ENCODE results near the gene NFE2L1. TPM values are rescaled to one million over a fixed set of nuclear protein-coding genes. Genes with fewer than 3 reads are reported as not detected.
A peak's percentile ranks its signal among the peaks of the same experiment; 100 is the strongest.
"Not testable (repeated sequence)": the region's sequence is repeated elsewhere in the genome, so short reads cannot be mapped to it uniquely, and the experiment has no call there.

NFE2L1 gene
- total and polyA plus RNA-seq, 2 experiments from 2014 or later = 42.4 to 86.4 TPM

DNA sequence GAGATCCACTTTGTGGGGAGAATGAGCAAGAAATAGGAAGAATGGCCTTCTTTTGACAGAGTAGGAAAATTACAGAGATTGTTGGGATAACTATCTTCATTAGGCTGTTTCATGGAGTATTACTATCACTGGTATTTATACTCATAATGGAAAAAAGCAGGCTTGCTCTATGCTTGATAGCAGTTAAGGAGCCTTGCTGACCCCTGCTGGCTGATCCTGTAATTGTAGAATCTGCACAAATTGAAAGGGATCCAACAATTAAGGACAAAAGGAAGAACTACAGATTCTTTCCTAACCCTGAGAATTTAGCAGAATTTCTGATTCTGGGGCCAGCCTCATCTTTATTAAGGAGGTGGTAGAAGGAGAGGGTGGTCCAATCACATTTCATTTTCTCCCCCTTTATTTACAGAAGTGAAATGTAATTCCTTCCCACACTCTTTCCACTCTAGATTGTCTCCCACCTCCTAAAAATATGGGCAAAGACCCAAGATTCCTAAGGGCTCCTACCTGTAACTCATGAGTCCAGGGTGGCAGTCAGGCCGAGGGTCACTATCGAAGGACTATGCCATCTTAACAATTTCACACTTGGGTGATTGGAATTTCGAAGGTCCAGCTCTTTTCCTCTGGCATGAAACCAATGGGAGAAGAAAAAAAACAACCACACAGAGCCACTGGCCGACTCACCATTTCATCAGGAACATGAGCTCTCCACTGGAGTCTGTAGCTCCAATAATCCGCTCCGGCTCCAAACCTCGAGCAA is 26.3 kb downstream of the NFE2L1 start:
- Histone ChIP-seq H3K27me3 (no peaks in the 10 kb centered on the region), H3K4me2 (no peak overlapping the region), H3K9me3 (ENCODE audit: low read depth) (no peaks in the 10 kb centered on the region), H3K9me2 (replicated peaks; ENCODE audit: insufficient read depth) (no peaks in the 10 kb centered on the region), H4K20me1 (ENCODE audit: insufficient read depth, poor library complexity, severe bottlenecking) (peaks cover 3% of the 10 kb centered on the region), H3K27ac (peak overlapping the region; percentile 15), H3K79me2 (peaks cover 18% of the 10 kb centered on the region), H3K4me1 (ENCODE audit: insufficient read depth) (no peaks in the 10 kb centered on the region), H3K36me3 (replicated peaks; ENCODE audit: insufficient read depth, low read depth) (no peaks in the 10 kb centered on the region), H3K4me3 (no peak overlapping the region), H2AFZ (no peak overlapping the region)
- DNase-seq (ENCODE audit: low spot score) = peak; percentile 86
- 90% methylated on average over 7 of the region's 7 CpGs for WGBS (ENCODE audit: low lambda C conversion rate, missing lambda C conversion rate)
- TF ChIP-seq, protein P1, sequence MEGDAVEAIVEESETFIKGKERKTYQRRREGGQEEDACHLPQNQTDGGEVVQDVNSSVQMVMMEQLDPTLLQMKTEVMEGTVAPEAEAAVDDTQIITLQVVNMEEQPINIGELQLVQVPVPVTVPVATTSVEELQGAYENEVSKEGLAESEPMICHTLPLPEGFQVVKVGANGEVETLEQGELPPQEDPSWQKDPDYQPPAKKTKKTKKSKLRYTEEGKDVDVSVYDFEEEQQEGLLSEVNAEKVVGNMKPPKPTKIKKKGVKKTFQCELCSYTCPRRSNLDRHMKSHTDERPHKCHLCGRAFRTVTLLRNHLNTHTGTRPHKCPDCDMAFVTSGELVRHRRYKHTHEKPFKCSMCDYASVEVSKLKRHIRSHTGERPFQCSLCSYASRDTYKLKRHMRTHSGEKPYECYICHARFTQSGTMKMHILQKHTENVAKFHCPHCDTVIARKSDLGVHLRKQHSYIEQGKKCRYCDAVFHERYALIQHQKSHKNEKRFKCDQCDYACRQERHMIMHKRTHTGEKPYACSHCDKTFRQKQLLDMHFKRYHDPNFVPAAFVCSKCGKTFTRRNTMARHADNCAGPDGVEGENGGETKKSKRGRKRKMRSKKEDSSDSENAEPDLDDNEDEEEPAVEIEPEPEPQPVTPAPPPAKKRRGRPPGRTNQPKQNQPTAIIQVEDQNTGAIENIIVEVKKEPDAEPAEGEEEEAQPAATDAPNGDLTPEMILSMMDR (IDR thresholded peaks at IDR 0.05; ENCODE audit: poor library complexity) = peak; percentile 78
- no peak for TF ChIP-seq EZH2phosphoT487 (IDR thresholded peaks at IDR 0.05; ENCODE audit: low read depth, severe bottlenecking, unreplicated experiment)

- peaks cover 41% of the 10 kb centered on the region for H3K79me2 ChIP-seq
- 98% methylated on average over 10 of the region's 10 CpGs for whole genome bisulfite sequencing (ENCODE audit: low lambda C conversion rate, missing lambda C conversion rate)
Observed at GRCh38 chr17:48077152-48077551, 29.0 kb downstream of the NFE2L1 start.

DNA sequence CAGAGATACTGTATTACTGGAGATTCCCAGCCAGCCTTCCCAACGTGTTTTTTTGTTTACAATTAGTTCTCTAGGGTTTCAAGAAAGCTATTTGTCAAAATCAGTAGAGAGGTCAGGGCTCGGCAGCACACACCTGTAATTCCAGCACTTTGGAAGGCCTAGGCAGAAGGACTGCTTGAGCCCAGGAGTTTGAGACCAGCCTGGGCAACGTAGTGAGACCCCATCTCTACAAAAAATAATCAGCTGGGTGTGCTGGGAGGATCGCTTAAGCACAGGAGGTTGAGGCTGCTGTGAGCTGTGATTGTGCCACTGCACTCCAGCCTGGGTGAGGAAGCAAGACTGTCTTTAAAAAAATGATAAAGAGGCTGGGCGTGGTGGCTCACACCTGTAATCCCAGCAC is 33.7 kb downstream of the NFE2L1 start:
- no peak overlapping the region for H3K4me2 ChIP-seq
- H3K4me1 ChIP-seq (ENCODE audit: insufficient read depth) = peaks cover 4% of the 10 kb centered on the region
- no peaks in the 10 kb centered on the region for H3K36me3 ChIP-seq (replicated peaks; ENCODE audit: insufficient read depth, low read depth)
- H3K4me3 ChIP-seq = no peak overlapping the region
- peaks cover 85% of the 10 kb centered on the region for H3K79me2 ChIP-seq
- H3K27me3 ChIP-seq = no peaks in the 10 kb centered on the region
- no peak overlapping the region for H3K27ac ChIP-seq
- no peak for DNase-seq (ENCODE audit: low spot score)
- no peak overlapping the region for H2AFZ ChIP-seq
- H3K9me3 ChIP-seq (ENCODE audit: low read depth) = no peaks in the 10 kb centered on the region
- WGBS (ENCODE audit: low lambda C conversion rate, missing lambda C conversion rate) = 82% methylated on average over 5 of the region's 5 CpGs
- peaks cover 53% of the 10 kb centered on the region for H4K20me1 ChIP-seq (ENCODE audit: insufficient read depth, poor library complexity, severe bottlenecking)
- H3K9me2 ChIP-seq (replicated peaks; ENCODE audit: insufficient read depth) = no peaks in the 10 kb centered on the region
- TF ChIP-seq, protein P1 (IDR thresholded peaks at IDR 0.05; ENCODE audit: poor library complexity) = no peak
- TF ChIP-seq EZH2phosphoT487 (IDR thresholded peaks at IDR 0.05; ENCODE audit: low read depth, severe bottlenecking, unreplicated experiment) (no peak), EZH2 (IDR thresholded peaks at IDR 0.05; ENCODE audit: borderline replicate concordance) (no peak)

More at GRCh38 chr17:48077152-48077551, 29.0 kb downstream of the NFE2L1 start:
- H2AFZ ChIP-seq; H3K4me3 ChIP-seq; H3K27ac ChIP-seq; H3K4me1 ChIP-seq (ENCODE audit: insufficient read depth); DNase-seq (ENCODE audit: low spot score); H3K9me2 ChIP-seq (replicated peaks; ENCODE audit: insufficient read depth); H3K36me3 ChIP-seq (replicated peaks; ENCODE audit: insufficient read depth, low read depth); H3K27me3 ChIP-seq; H3K9me3 ChIP-seq (ENCODE audit: low read depth); H3K4me2 ChIP-seq: not testable (repeated sequence)
- peaks cover 20% of the 10 kb centered on the region for H4K20me1 ChIP-seq (ENCODE audit: insufficient read depth, poor library complexity, severe bottlenecking)

- H4K20me1 ChIP-seq (ENCODE audit: insufficient read depth, poor library complexity, severe bottlenecking) = peaks cover 57% of the 10 kb centered on the region
- H3K4me1 ChIP-seq (ENCODE audit: insufficient read depth) = peaks cover 4% of the 10 kb centered on the region
- no peak for DNase-seq (ENCODE audit: low spot score)
- no peaks in the 10 kb centered on the region for H3K27me3 ChIP-seq
- 55% methylated on average over 2 of the region's 2 CpGs for WGBS (ENCODE audit: low lambda C conversion rate, missing lambda C conversion rate)
- TF ChIP-seq EZH2phosphoT487 (IDR thresholded peaks at IDR 0.05; ENCODE audit: low read depth, severe bottlenecking, unreplicated experiment) (no peak), EZH2 (IDR thresholded peaks at IDR 0.05; ENCODE audit: borderline replicate concordance) (no peak)
- no peaks in the 10 kb centered on the region for H3K9me2 ChIP-seq (replicated peaks; ENCODE audit: insufficient read depth)
- H2AFZ ChIP-seq = no peak overlapping the region
- no peaks in the 10 kb centered on the region for H3K36me3 ChIP-seq (replicated peaks; ENCODE audit: insufficient read depth, low read depth)
- H3K4me2 ChIP-seq = no peak overlapping the region
- H3K79me2 ChIP-seq = peaks cover 93% of the 10 kb centered on the region
- H3K9me3 ChIP-seq (ENCODE audit: low read depth) = no peaks in the 10 kb centered on the region
- H3K27ac ChIP-seq = no peak overlapping the region
- no peak overlapping the region for H3K4me3 ChIP-seq
Observed at GRCh38 chr17:48084932-48085331, 36.8 kb downstream of the NFE2L1 start.

Data from hepatocyte (in vitro differentiated cells).